K562 (cell line): ENCODE measurements around the gene NARF. TPM values are rescaled to one million over a fixed set of nuclear protein-coding genes. Genes with fewer than 3 reads are reported as not detected.

ENCODE experiments used
- GABPB1 ChIP-seq: sonication (generic); formaldehyde crosslinking; IDR thresholded peaks from 2 replicates; pipeline ENCODE4 v1.8.0; 2022; ENCODE audit warnings: mild to moderate bottlenecking, missing genetic modification reagents
- HDAC6 ChIP-seq: IDR thresholded peaks from 2 replicates; pipeline ENCODE4 v1.6.1; 2012; ENCODE audit warnings: low read depth, mild to moderate bottlenecking, control low read depth, inconsistent platforms, low read length, moderate library complexity
- HNRNPUL1 ChIP-seq: fragments of 200-400 bp; formaldehyde crosslinking; IDR thresholded peaks from 2 replicates; pipeline ENCODE4 v1.6.1; 2017; ENCODE audit warnings: low read length
- KAT2B ChIP-seq: IDR thresholded peaks from one replicate; pipeline ENCODE4 v1.6.1; 2012; ENCODE audit warnings: low read depth, mild to moderate bottlenecking, control low read depth, inconsistent platforms, low read length, moderate library complexity
- LCOR ChIP-seq: sonication (generic); formaldehyde crosslinking; IDR thresholded peaks from 2 replicates; pipeline ENCODE4 v1.8.0; 2022; ENCODE audit warnings: mild to moderate bottlenecking, missing genetic modification reagents
- NFE2 ChIP-seq: IDR thresholded peaks from 2 replicates; pipeline ENCODE4 v1.6.1; 2014; ENCODE audit warnings: antibody characterized with exemption, low read depth
- NR4A1 ChIP-seq, 2 experiments: fragments of 250-450 bp in 1 of 2; fragments of 450-650 bp in 1 of 2; sonication (Bioruptor Pico) in 1 of 2; IDR thresholded peaks; 2 replicates each; pipeline versions ENCODE4 v1.4.0 to v1.6.1; 2016 to 2020; ENCODE audit warnings: mild to moderate bottlenecking in 2 of 2, missing compliant biosample characterization in 1 of 2, missing genetic modification characterization in 1 of 2, moderate library complexity in 1 of 2
- PHF21A ChIP-seq: fragments of 450-650 bp; IDR thresholded peaks from 2 replicates; pipeline ENCODE4 v1.6.1; 2017; ENCODE audit warnings: low read depth, borderline replicate concordance
- PML ChIP-seq: IDR thresholded peaks from 2 replicates; pipeline ENCODE4 v1.6.1; 2012; ENCODE audit warnings: low read length, inconsistent platforms
- RBM22 ChIP-seq: fragments of 200-400 bp; formaldehyde crosslinking; IDR thresholded peaks from 2 replicates; pipeline ENCODE4 v1.6.1; 2018; ENCODE audit warnings: low read length, low read depth; ENCODE audit not compliant: poor library complexity, severe bottlenecking
- YBX1 ChIP-seq: fragments of 450-650 bp; IDR thresholded peaks from 2 replicates; pipeline ENCODE4 v1.7.1; 2016; ENCODE audit warnings: mild to moderate bottlenecking
- ZEB2 ChIP-seq: fragments of 450-650 bp; IDR thresholded peaks from 2 replicates; pipeline ENCODE4 v1.6.1; 2016
- polyA plus RNA-seq, 8 experiments: library from polyadenylated mRNA; depleted of rRNA in 4 of 8; stranded (reverse) in 5 of 8; unstranded in 3 of 8; fragments of >200 nt; fragmentation: Nextera tagmentation in 2 of 8; fragmentation: Illumina TruSeq in 1 of 8; extraction: Ambion mirVana in 2 of 8; extraction: Trizol in 1 of 8; gene quantifications; 2 replicates each; pipeline versions ENCODE4 v1.2.1 to v1.2.3, GENCODE V29; 2011 to 2014; ENCODE audit warnings: inconsistent platforms in 1 of 8, missing spikeins in 1 of 8
- total RNA-seq, 7 experiments: library from RNA; depleted of rRNA in 6 of 7; stranded (reverse); fragments of >200 nt in 6 of 7; fragmentation: Illumina TruSeq in 2 of 7; extraction: Trizol in 2 of 7; gene quantifications; 2 replicates each; pipeline versions ENCODE4 v1.2.1 to v1.2.3, GENCODE V29; 2011 to 2021; ENCODE audit warnings: low replicate concordance in 1 of 7
- TF ChIP-seq, protein P1 (sequence below), 2 experiments: IDR thresholded peaks; 2 replicates each; pipeline ENCODE4 v1.6.1; 2012; ENCODE audit warnings: improper control_type of control experiment in 2 of 2, low read depth in 2 of 2, low read length in 2 of 2, borderline replicate concordance in 1 of 2
- TF ChIP-seq, protein P2 (sequence below): fragments of 150-350 bp; conservative IDR thresholded peaks from 2 replicates; pipeline ENCODE4 v1.6.1; 2014; ENCODE audit warnings: low read length
- TF ChIP-seq, protein P3 (sequence below): fragments of 150-350 bp; IDR thresholded peaks from 2 replicates; pipeline ENCODE4 v1.6.1; 2014; ENCODE audit warnings: low read depth, mild to moderate bottlenecking, low read length, borderline replicate concordance
- TF ChIP-seq, protein P4 (sequence below), 3 experiments: fragments of 200-800 bp in 1 of 3; sonication (Bioruptor generic) in 1 of 3; sonication (generic) in 1 of 3; formaldehyde crosslinking in 1 of 3; IDR thresholded peaks; 2 replicates each; pipeline versions ENCODE4 v1.6.1 to v1.8.0; 2016 to 2022; ENCODE audit warnings: mild to moderate bottlenecking in 2 of 3, missing compliant biosample characterization in 2 of 3, missing genetic modification characterization in 2 of 3, missing genetic modification reagents in 1 of 3

Gene NARF
- total and polyA plus RNA-seq, 9 of the 15 experiments (the other 6 are each of a cell fraction or from before 2014, with no cell fraction given), result 60.4 to 423 (median 132) TPM

DNA sequence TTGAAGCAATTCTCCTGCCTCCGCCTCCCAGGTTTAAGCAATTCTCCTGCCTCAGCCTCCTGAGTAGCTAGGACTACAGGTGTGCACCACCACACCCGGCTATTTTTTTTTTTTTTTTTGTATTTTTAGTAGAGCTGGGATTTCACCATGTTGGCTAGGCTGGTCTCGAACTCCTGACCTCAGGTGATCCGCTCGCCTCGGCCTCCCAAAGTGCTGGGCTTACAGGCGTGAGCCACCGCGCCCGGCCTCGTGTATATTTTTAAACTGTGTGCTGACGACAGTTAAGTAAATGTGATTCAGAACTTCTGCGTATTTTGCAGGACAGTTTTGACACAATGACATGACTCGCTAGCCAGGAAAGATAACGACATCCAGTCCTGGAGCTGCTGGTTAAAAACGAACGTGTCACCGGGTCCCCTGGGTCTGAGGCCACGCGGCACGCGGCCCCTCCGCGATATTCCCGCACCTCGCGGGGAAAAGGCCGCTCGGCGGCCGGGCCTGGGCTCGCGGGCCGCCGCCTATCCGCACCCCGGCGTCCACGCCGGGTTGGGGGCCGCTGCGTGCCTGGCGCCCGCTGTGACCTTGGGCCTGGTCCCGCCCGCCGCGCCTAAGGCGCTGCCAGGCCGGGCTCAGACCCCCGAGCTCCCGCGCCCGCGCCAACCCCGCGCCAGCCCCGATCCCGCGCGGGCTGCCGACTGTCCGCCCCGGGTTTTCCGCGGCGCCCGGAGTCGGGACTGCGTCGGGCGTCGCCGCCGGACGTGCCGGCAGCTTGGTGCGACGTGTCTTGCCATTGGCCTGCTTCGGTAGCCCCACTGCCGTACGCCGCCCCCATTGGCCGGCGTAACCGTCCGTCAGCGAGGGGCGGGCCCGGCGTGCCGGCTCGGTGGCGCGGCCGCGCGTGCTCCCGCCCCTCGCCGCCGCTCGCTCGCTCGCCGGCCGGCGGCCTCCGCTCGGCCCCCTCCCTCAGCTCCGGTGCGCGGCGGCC lies 60.6 kb downstream of the NARF start, which contains the start of gene FOXK2 (continued):
- TF ChIP-seq LCOR (CRISPR knock-in tag), result peak; percentile 66; the same call in 1 of the 2 replicates
- peak; percentile 65; the same call in 1 of the 2 replicates for TF ChIP-seq GABPB1 (CRISPR knock-in tag)
- no peak for TF ChIP-seq RBM22
- TF ChIP-seq KAT2B, result no peak
- TF ChIP-seq, protein P1, sequence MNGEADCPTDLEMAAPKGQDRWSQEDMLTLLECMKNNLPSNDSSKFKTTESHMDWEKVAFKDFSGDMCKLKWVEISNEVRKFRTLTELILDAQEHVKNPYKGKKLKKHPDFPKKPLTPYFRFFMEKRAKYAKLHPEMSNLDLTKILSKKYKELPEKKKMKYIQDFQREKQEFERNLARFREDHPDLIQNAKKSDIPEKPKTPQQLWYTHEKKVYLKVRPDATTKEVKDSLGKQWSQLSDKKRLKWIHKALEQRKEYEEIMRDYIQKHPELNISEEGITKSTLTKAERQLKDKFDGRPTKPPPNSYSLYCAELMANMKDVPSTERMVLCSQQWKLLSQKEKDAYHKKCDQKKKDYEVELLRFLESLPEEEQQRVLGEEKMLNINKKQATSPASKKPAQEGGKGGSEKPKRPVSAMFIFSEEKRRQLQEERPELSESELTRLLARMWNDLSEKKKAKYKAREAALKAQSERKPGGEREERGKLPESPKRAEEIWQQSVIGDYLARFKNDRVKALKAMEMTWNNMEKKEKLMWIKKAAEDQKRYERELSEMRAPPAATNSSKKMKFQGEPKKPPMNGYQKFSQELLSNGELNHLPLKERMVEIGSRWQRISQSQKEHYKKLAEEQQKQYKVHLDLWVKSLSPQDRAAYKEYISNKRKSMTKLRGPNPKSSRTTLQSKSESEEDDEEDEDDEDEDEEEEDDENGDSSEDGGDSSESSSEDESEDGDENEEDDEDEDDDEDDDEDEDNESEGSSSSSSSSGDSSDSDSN (IDR thresholded peaks at IDR 0.05; ENCODE audit: borderline replicate concordance in 1 of 2, low read depth in 2 of 2, low read length in 2 of 2), result no peak
- TF ChIP-seq ZEB2, result peak; percentile 77
- TF ChIP-seq NR4A1 (CRISPR knock-in tag; IDR thresholded peaks at IDR 0.05), result no peak
- peak; percentile 88; the same call in 1 of the 2 replicates for TF ChIP-seq NR4A1 (tag; IDR thresholded peaks at IDR 0.05)
- no peak for TF ChIP-seq HNRNPUL1
- TF ChIP-seq, protein P2, sequence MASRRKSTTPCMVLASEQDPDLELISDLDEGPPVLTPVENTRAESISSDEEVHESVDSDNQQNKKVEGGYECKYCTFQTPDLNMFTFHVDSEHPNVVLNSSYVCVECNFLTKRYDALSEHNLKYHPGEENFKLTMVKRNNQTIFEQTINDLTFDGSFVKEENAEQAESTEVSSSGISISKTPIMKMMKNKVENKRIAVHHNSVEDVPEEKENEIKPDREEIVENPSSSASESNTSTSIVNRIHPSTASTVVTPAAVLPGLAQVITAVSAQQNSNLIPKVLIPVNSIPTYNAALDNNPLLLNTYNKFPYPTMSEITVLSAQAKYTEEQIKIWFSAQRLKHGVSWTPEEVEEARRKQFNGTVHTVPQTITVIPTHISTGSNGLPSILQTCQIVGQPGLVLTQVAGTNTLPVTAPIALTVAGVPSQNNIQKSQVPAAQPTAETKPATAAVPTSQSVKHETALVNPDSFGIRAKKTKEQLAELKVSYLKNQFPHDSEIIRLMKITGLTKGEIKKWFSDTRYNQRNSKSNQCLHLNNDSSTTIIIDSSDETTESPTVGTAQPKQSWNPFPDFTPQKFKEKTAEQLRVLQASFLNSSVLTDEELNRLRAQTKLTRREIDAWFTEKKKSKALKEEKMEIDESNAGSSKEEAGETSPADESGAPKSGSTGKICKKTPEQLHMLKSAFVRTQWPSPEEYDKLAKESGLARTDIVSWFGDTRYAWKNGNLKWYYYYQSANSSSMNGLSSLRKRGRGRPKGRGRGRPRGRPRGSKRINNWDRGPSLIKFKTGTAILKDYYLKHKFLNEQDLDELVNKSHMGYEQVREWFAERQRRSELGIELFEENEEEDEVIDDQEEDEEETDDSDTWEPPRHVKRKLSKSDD, result 0 out of 2 replicates have a peak, but pooled peaks have one; percentile 21
- no peak for TF ChIP-seq PML
- TF ChIP-seq NFE2, result no peak
- TF ChIP-seq, protein P3, sequence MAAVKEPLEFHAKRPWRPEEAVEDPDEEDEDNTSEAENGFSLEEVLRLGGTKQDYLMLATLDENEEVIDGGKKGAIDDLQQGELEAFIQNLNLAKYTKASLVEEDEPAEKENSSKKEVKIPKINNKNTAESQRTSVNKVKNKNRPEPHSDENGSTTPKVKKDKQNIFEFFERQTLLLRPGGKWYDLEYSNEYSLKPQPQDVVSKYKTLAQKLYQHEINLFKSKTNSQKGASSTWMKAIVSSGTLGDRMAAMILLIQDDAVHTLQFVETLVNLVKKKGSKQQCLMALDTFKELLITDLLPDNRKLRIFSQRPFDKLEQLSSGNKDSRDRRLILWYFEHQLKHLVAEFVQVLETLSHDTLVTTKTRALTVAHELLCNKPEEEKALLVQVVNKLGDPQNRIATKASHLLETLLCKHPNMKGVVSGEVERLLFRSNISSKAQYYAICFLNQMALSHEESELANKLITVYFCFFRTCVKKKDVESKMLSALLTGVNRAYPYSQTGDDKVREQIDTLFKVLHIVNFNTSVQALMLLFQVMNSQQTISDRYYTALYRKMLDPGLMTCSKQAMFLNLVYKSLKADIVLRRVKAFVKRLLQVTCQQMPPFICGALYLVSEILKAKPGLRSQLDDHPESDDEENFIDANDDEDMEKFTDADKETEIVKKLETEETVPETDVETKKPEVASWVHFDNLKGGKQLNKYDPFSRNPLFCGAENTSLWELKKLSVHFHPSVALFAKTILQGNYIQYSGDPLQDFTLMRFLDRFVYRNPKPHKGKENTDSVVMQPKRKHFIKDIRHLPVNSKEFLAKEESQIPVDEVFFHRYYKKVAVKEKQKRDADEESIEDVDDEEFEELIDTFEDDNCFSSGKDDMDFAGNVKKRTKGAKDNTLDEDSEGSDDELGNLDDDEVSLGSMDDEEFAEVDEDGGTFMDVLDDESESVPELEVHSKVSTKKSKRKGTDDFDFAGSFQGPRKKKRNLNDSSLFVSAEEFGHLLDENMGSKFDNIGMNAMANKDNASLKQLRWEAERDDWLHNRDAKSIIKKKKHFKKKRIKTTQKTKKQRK, result 0 out of 2 replicates have a peak, but pooled peaks have one; percentile 24
- TF ChIP-seq HDAC6, result no peak
- no peak for TF ChIP-seq PHF21A
- TF ChIP-seq YBX1, result no peak
- TF ChIP-seq, protein P4, sequence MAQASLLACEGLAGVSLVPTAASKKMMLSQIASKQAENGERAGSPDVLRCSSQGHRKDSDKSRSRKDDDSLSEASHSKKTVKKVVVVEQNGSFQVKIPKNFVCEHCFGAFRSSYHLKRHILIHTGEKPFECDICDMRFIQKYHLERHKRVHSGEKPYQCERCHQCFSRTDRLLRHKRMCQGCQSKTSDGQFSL (CRISPR knock-in tag; IDR thresholded peaks at IDR 0.05), result no peak
- TF ChIP-seq, protein P4 (tag; IDR thresholded peaks at IDR 0.05), result no peak
